ENCODE data around the gene DYRK1A. TPM values are rescaled to one million over a fixed set of nuclear protein-coding genes. Genes with fewer than 3 reads are reported as not detected.

The DYRK1A gene
- polyA plus RNA-seq, 1 donor (not counting 4 experiments of a cell fraction or from before 2014, with no cell fraction given) = 25.3 TPM

- no peaks in the 10 kb centered on the region for H3K9me3 ChIP-seq (ENCODE audit: control insufficient read depth, low read depth, low read length)
- H2AFZ ChIP-seq (ENCODE audit: control insufficient read depth, low read length) = no peak overlapping the region
- TF ChIP-seq EZH2 (IDR thresholded peaks at IDR 0.05; ENCODE audit: low read length) (no peak), CTCF (optimal IDR thresholded peaks at IDR 0.05 in 1 of 3, IDR thresholded peaks at IDR 0.05 in 1 of 3, conservative IDR thresholded peaks at IDR 0.05 in 1 of 3; ENCODE audit: extremely low read depth in 1 of 3, insufficient read depth in 2 of 3, low read length in 3 of 3) (no peak)
- H3K27ac ChIP-seq (ENCODE audit: control insufficient read depth, insufficient read depth, low read length) = no peak overlapping the region
- no peak overlapping the region for H3K9ac ChIP-seq (ENCODE audit: control insufficient read depth, extremely low read depth, insufficient read depth, low read length)
- peaks cover 3% of the 10 kb centered on the region for H3K9me1 ChIP-seq (ENCODE audit: control insufficient read depth, extremely low read depth, insufficient read depth, low read length)
- no peaks in the 10 kb centered on the region for H3K27me3 ChIP-seq (ENCODE audit: control insufficient read depth, extremely low read depth, insufficient read depth, low read length)
- dilution Hi-C loops (cut with MboI; ENCODE audit: extremely low pct_ligation_motif_present, low sequenced_read_pairs) = no loop called here
- no peaks in the 10 kb centered on the region for H3K4me1 ChIP-seq (ENCODE audit: control insufficient read depth, extremely low read depth, insufficient read depth, low read length)
- FAIRE-seq (no peak), DNase-seq (ENCODE audit: low read depth, low spot score) (no peak)
- no peak overlapping the region for H3K4me3 ChIP-seq (ENCODE audit: control insufficient read depth in 2 of 3, extremely low read depth in 1 of 3, insufficient read depth in 2 of 3, low read depth in 1 of 3, low read length in 3 of 3)
- H3K4me2 ChIP-seq (ENCODE audit: control insufficient read depth, extremely low read depth, insufficient read depth, low read depth, low read length) = no peak overlapping the region
- H4K20me1 ChIP-seq (ENCODE audit: control insufficient read depth, extremely low read depth, insufficient read depth, low read length) = peaks cover 28% of the 10 kb centered on the region
- no peaks in the 10 kb centered on the region for H3K36me3 ChIP-seq (ENCODE audit: control insufficient read depth in 2 of 2, extremely low read depth in 1 of 2, insufficient read depth in 2 of 2, low read length in 2 of 2)
- H3K79me2 ChIP-seq (ENCODE audit: control insufficient read depth, insufficient read depth, low read length) = peaks cover 98% of the 10 kb centered on the region
These were observed 39.1 kb downstream of the DYRK1A start for GRCh38 chr21:37405629-37406028.

GRCh38 chr21:37407719-37408420, 41.3 kb downstream of the DYRK1A start:
- H3K27ac ChIP-seq (ENCODE audit: control insufficient read depth, insufficient read depth, low read length) = peak overlapping the region; percentile 17
- peaks cover 97% of the 10 kb centered on the region for H3K79me2 ChIP-seq (ENCODE audit: control insufficient read depth, insufficient read depth, low read length)
- H2AFZ ChIP-seq (ENCODE audit: control insufficient read depth, low read length) = no peak overlapping the region
- TF ChIP-seq CTCF (optimal IDR thresholded peaks at IDR 0.05 in 1 of 3, IDR thresholded peaks at IDR 0.05 in 1 of 3, conservative IDR thresholded peaks at IDR 0.05 in 1 of 3; ENCODE audit: extremely low read depth in 1 of 3, insufficient read depth in 2 of 3, low read length in 3 of 3) (no peak), EZH2 (IDR thresholded peaks at IDR 0.05; ENCODE audit: low read length) (no peak)
- no peak overlapping the region for H3K9ac ChIP-seq (ENCODE audit: control insufficient read depth, extremely low read depth, insufficient read depth, low read length)
- DNase-seq (ENCODE audit: low read depth, low spot score) = no peak
- H3K36me3 ChIP-seq (ENCODE audit: control insufficient read depth in 2 of 2, extremely low read depth in 1 of 2, insufficient read depth in 2 of 2, low read length in 2 of 2) = no peaks in the 10 kb centered on the region
- H3K4me3 ChIP-seq (ENCODE audit: control insufficient read depth in 2 of 3, extremely low read depth in 1 of 3, insufficient read depth in 2 of 3, low read depth in 1 of 3, low read length in 3 of 3) = no peak overlapping the region
- H3K4me2 ChIP-seq (ENCODE audit: control insufficient read depth, extremely low read depth, insufficient read depth, low read depth, low read length) = no peak overlapping the region
- H3K9me1 ChIP-seq (ENCODE audit: control insufficient read depth, extremely low read depth, insufficient read depth, low read length) = peaks cover 3% of the 10 kb centered on the region
- dilution Hi-C loops (cut with MboI; ENCODE audit: extremely low pct_ligation_motif_present, low sequenced_read_pairs) = no loop called here
- H3K9me3 ChIP-seq (ENCODE audit: control insufficient read depth, low read depth, low read length) = no peaks in the 10 kb centered on the region
- H3K27me3 ChIP-seq (ENCODE audit: control insufficient read depth, extremely low read depth, insufficient read depth, low read length) = no peaks in the 10 kb centered on the region
- no peak for FAIRE-seq
- no peaks in the 10 kb centered on the region for H3K4me1 ChIP-seq (ENCODE audit: control insufficient read depth, extremely low read depth, insufficient read depth, low read length)
- peaks cover 31% of the 10 kb centered on the region for H4K20me1 ChIP-seq (ENCODE audit: control insufficient read depth, extremely low read depth, insufficient read depth, low read length)
